Fibroblast of lung (primary cell): ENCODE results near the gene IL1F10. TPM values are rescaled to one million over a fixed set of nuclear protein-coding genes. Genes with fewer than 3 reads are reported as not detected.

Experiments used
- DNase-seq, 2 donors: peaks; one replicate each; pipeline versions ENCODE4 v3.0.0 to v3.0.0-alpha.2; 2010; ENCODE audit warnings: low read depth in 2 of 2
- H2AFZ ChIP-seq: 2 replicates; pipeline ENCODE4 v1.5.1; 2012; ENCODE audit warnings: low read length, control low read depth, inconsistent platforms
- H3K27ac ChIP-seq: 2 replicates; pipeline ENCODE4 v1.5.1; 2011; ENCODE audit warnings: low read length, control low read depth; ENCODE audit not compliant: insufficient read depth
- H3K27me3 ChIP-seq: 2 replicates; pipeline ENCODE4 v1.5.1; 2011; ENCODE audit warnings: mild to moderate bottlenecking, low read length; ENCODE audit not compliant: control insufficient read depth, insufficient read depth
- H3K36me3 ChIP-seq: 2 replicates; pipeline ENCODE4 v1.5.1; 2011; ENCODE audit warnings: low read length; ENCODE audit not compliant: control insufficient read depth, insufficient read depth
- H3K4me1 ChIP-seq: 2 replicates; pipeline ENCODE4 v1.5.1; 2011; ENCODE audit warnings: low read length; ENCODE audit not compliant: control insufficient read depth, insufficient read depth; ENCODE audit errors: extremely low read depth
- H3K4me2 ChIP-seq: 2 replicates; pipeline ENCODE4 v1.5.1; 2011; ENCODE audit warnings: low read length, control low read depth; ENCODE audit not compliant: insufficient read depth; ENCODE audit errors: extremely low read depth
- H3K4me3 ChIP-seq, 4 experiments: fragments of 200-600 bp in 1 of 4; sonication (generic) in 1 of 4; replicated peaks in 1 of 4; 2 replicates each; pipeline ENCODE4 v1.5.1; 2011 to 2016; ENCODE audit warnings: low read length in 4 of 4, low read depth in 3 of 4, mild to moderate bottlenecking in 3 of 4, control low read depth in 2 of 4, inconsistent platforms in 1 of 4, mixed read lengths in 1 of 4; ENCODE audit not compliant: insufficient read depth in 1 of 4; ENCODE audit errors: control extremely low read depth in 1 of 4
- H3K79me2 ChIP-seq: 2 replicates; pipeline ENCODE4 v1.5.1; 2012; ENCODE audit warnings: mild to moderate bottlenecking, low read length, inconsistent platforms; ENCODE audit not compliant: control insufficient read depth, insufficient read depth
- H3K9ac ChIP-seq: 2 replicates; pipeline ENCODE4 v1.5.1; 2011; ENCODE audit warnings: mild to moderate bottlenecking, low read length, control low read depth; ENCODE audit not compliant: insufficient read depth
- H3K9me3 ChIP-seq: 2 replicates; pipeline ENCODE4 v1.5.1; 2012; ENCODE audit warnings: low read depth, low read length; ENCODE audit not compliant: control insufficient read depth, insufficient read depth
- H4K20me1 ChIP-seq: 2 replicates; pipeline ENCODE4 v1.5.1; 2011; ENCODE audit warnings: low read length; ENCODE audit not compliant: control insufficient read depth, insufficient read depth; ENCODE audit errors: extremely low read depth
- EZH2 ChIP-seq: IDR thresholded peaks from 2 replicates; pipeline ENCODE4 v1.5.1; 2012; ENCODE audit warnings: low read length, control low read depth, mild to moderate bottlenecking; ENCODE audit errors: missing control alignments
- polyA plus RNA-seq, 2 donors: library from polyadenylated mRNA; depleted of rRNA in 1 of 2; stranded (reverse) in 1 of 2; unstranded in 1 of 2; fragments of >200 nt; gene quantifications; 2 replicates each; pipeline ENCODE4 v1.2.1, GENCODE V29; 2011 to 2012; ENCODE audit warnings: missing spikeins in 1 of 2
- total RNA-seq: library from RNA; depleted of rRNA; stranded (reverse); fragments of >200 nt; gene quantifications from 2 replicates; pipeline ENCODE4 v1.2.1, GENCODE V29; 2014
- TF ChIP-seq, protein P1 (sequence below), 2 donors: IDR thresholded peaks in 1 of 2; conservative IDR thresholded peaks in 1 of 2; 1 replicate in 1 of 2; 2 replicates in 1 of 2; pipeline ENCODE4 v1.5.1; 2011 to 2012; ENCODE audit warnings: low read length in 2 of 2, control low read depth in 1 of 2, inconsistent platforms in 1 of 2, low read depth in 1 of 2, mild to moderate bottlenecking in 1 of 2

Gene IL1F10
- total and polyA plus RNA-seq, 2 donors (not counting 1 experiment from before 2014, with no cell fraction given): not detected

DNA sequence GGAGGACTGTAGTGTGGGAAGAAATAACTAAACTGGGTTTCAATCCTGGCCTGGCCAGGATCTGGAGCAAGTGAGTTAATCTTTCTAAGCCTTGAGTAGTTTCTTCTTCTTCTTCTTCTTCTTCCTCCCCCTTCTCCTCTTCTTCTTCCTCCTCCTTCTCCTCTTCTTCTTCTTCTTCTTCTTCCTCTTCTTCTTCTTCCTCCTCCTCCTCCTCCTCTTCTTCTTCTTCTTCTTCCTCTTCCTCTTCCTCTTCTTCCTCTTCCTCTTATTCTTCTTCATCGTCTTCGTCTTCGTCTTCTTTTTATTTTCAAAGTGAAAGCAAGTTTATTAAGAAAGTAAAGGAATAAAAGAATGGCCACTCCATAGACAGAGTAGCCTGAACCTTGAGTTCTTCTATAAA lies 53.1 kb downstream of the IL1F10 start:
- no peaks in the 10 kb centered on the region for H3K79me2 ChIP-seq
- TF ChIP-seq, protein P1, sequence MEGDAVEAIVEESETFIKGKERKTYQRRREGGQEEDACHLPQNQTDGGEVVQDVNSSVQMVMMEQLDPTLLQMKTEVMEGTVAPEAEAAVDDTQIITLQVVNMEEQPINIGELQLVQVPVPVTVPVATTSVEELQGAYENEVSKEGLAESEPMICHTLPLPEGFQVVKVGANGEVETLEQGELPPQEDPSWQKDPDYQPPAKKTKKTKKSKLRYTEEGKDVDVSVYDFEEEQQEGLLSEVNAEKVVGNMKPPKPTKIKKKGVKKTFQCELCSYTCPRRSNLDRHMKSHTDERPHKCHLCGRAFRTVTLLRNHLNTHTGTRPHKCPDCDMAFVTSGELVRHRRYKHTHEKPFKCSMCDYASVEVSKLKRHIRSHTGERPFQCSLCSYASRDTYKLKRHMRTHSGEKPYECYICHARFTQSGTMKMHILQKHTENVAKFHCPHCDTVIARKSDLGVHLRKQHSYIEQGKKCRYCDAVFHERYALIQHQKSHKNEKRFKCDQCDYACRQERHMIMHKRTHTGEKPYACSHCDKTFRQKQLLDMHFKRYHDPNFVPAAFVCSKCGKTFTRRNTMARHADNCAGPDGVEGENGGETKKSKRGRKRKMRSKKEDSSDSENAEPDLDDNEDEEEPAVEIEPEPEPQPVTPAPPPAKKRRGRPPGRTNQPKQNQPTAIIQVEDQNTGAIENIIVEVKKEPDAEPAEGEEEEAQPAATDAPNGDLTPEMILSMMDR (conservative IDR thresholded peaks at IDR 0.05 in 1 of 2, IDR thresholded peaks at IDR 0.05 in 1 of 2; ENCODE audit: low read depth in 1 of 2, low read length in 2 of 2): no peak
- no peak for TF ChIP-seq EZH2
- no peak for DNase-seq

GRCh38 chr2:113122364-113122763 lies 54.6 kb downstream of the IL1F10 start:
- DNase-seq: no peak
- no peak overlapping the region for H3K9ac ChIP-seq
- H3K36me3 ChIP-seq: no peaks in the 10 kb centered on the region
- TF ChIP-seq, protein P1 (conservative IDR thresholded peaks at IDR 0.05 in 1 of 2, IDR thresholded peaks at IDR 0.05 in 1 of 2; ENCODE audit: low read depth in 1 of 2, low read length in 2 of 2): no peak
- TF ChIP-seq EZH2: no peak
- H3K79me2 ChIP-seq: no peaks in the 10 kb centered on the region
- H3K4me3 ChIP-seq: no peak overlapping the region
- H3K4me1 ChIP-seq: no peaks in the 10 kb centered on the region
- no peak overlapping the region for H3K4me2 ChIP-seq
- no peaks in the 10 kb centered on the region for H4K20me1 ChIP-seq
- H3K27me3 ChIP-seq: peaks cover 6% of the 10 kb centered on the region
- H2AFZ ChIP-seq: no peak overlapping the region
- no peak overlapping the region for H3K27ac ChIP-seq
- no peaks in the 10 kb centered on the region for H3K9me3 ChIP-seq

More for the DNA sequence above, 53.1 kb downstream of the IL1F10 start:
- H3K27ac ChIP-seq: no peak overlapping the region
- no peaks in the 10 kb centered on the region for H3K4me1 ChIP-seq
- H3K9me3 ChIP-seq: no peaks in the 10 kb centered on the region
- no peak overlapping the region for H3K9ac ChIP-seq
- no peak overlapping the region for H3K4me3 ChIP-seq
- no peaks in the 10 kb centered on the region for H3K36me3 ChIP-seq
- no peak overlapping the region for H3K4me2 ChIP-seq
- no peaks in the 10 kb centered on the region for H4K20me1 ChIP-seq
- peaks cover 6% of the 10 kb centered on the region for H3K27me3 ChIP-seq
- H2AFZ ChIP-seq: no peak overlapping the region

- Histone ChIP-seq H3K4me2 (no peak overlapping the region), H3K36me3 (no peaks in the 10 kb centered on the region), H3K4me1 (no peaks in the 10 kb centered on the region), H3K79me2 (no peaks in the 10 kb centered on the region), H3K27me3 (peaks cover 6% of the 10 kb centered on the region), H3K9ac (no peak overlapping the region), H4K20me1 (no peaks in the 10 kb centered on the region), H3K27ac (no peak overlapping the region), H2AFZ (no peak overlapping the region), H3K4me3 (no peak overlapping the region), H3K9me3 (no peaks in the 10 kb centered on the region)
- TF ChIP-seq, protein P1 (conservative IDR thresholded peaks at IDR 0.05 in 1 of 2, IDR thresholded peaks at IDR 0.05 in 1 of 2; ENCODE audit: low read depth in 1 of 2, low read length in 2 of 2): no peak
- no peak for TF ChIP-seq EZH2
- DNase-seq: no peak
These were observed 56.0 kb downstream of the IL1F10 start for GRCh38 chr2:113123726-113124125.
